ENCODE measurements around the gene TST. TPM values are rescaled to one million over a fixed set of nuclear protein-coding genes. Genes with fewer than 3 reads are reported as not detected.

The TST gene
- polyA plus RNA-seq (2013, experiment 1 of 2): 29.6 TPM
- polyA plus RNA-seq (2013, experiment 2 of 2): 29.3 TPM

DNA sequence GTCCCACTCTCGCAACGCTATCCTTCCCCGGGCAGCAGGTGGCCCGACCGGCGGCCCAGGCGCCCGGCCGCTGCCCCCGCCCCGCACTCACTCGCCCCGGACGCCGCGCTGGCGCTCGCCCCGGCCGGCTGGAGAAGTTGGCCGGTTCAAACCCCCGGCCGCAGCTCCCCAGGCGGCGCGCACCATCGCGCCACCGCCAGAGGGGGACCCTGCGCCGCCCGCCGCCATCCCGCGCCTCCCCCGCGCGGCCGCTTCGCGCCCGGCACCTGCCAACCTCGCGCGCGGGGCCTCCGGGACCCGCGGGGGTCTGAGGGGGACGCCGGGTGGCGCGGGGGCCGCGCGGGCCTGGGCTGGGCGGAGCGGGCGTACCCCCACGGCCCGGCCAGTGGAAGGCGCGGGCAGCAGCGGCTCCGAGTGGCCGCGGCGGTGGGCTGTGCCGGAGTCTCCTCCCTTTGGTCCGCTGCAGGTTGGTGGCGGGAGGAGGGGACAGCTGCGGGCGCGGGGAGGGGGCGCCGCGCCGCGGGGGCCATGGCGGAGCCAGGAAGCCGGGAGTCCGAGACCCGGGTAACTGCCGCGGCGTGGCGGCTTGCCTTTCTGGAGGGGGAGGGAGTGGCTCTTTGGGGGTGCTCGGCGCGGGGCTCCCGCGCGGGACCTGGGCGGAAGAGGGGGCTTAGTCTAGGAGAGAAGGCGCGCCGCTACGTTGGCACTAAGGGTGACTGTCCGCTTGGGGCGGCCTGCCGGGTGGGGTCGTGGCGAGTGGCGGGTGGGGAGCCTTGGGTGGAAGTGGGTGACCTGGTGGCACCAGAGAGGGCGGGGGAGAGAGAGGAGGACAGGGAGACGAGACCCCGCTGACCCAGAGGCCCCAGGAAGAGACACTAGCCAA lies at the start of gene TST, which contains the start of gene MPST:
Gene TST, minus strand, starts transcription at position 139 of the 883 bp plus-strand sequence. CDS start 715 bp downstream, outside the sequence.
Gene MPST, plus strand, starts transcription at position 434 of the 883 bp plus-strand sequence. Its CDS starts 95 bp downstream, at position 529.
- peak; percentile 75 for DNase-seq (ENCODE audit: low spot score)
- WGBS, 2 donors (ENCODE audit: extremely low coverage in 2 of 2, insufficient read length in 2 of 2, insufficient replicate concordance in 1 of 2): no CpG with 5 or more reads among the region's 107 CpGs
- Histone ChIP-seq H2BK120ac (ENCODE audit: low read depth, low read length) (peak within 1 kb of the TSS; percentile 61), H4K91ac (ENCODE audit: low read depth, low read length, poor library complexity) (peak within 1 kb of the TSS; percentile 69), H3K4me3 (ENCODE audit: low read length in 2 of 2) (peak within 1 kb of the TSS; percentile 97 to 98), H3K36me3 (replicated peaks in 1 of 2; ENCODE audit: control insufficient read depth in 2 of 2, insufficient read depth in 2 of 2, low read length in 2 of 2) (peaks cover 15 to 51% of the 10 kb centered on the region in 2 donors), H3K27me3 (ENCODE audit: control insufficient read depth in 3 of 3, insufficient read depth in 3 of 3, low read depth in 1 of 3, low read length in 3 of 3) (no peaks in the 10 kb centered on the region), H3K4me2 (ENCODE audit: insufficient read depth, low read length, poor library complexity, severe bottlenecking) (peak within 1 kb of the TSS; percentile 79), H4K8ac (ENCODE audit: low read depth, low read length) (peak within 1 kb of the TSS; percentile 54), H3K18ac (ENCODE audit: low read length) (peak within 1 kb of the TSS; percentile 99), H3K79me1 (ENCODE audit: low read depth, low read length) (peaks cover 20% of the 10 kb centered on the region), H3K23ac (ENCODE audit: low read depth, low read length, poor library complexity) (peak within 1 kb of the TSS; percentile 77), H3K9ac (ENCODE audit: low read depth, low read length, poor library complexity) (peak within 1 kb of the TSS; percentile 95), H3K9me3 (replicated peaks in 1 of 2; ENCODE audit: control insufficient read depth in 2 of 2, insufficient read depth in 1 of 2, low read depth in 1 of 2, low read length in 2 of 2) (no peaks in the 10 kb centered on the region), H2AK5ac (ENCODE audit: low read depth, low read length) (peak within 1 kb of the TSS; percentile 94), H3K14ac (ENCODE audit: low read length) (peak within 1 kb of the TSS; percentile 40), H2BK15ac (ENCODE audit: low read length) (peak within 1 kb of the TSS; percentile 93), H3K4me1 (ENCODE audit: control insufficient read depth in 2 of 2, insufficient read depth in 1 of 2, low read depth in 1 of 2, low read length in 2 of 2) (peaks cover 0 to 16% of the 10 kb centered on the region in 2 donors), H2AFZ (ENCODE audit: low read length) (peak within 1 kb of the TSS; percentile 99), H3K4ac (ENCODE audit: low read length) (peak within 1 kb of the TSS; percentile 13), H2BK12ac (ENCODE audit: low read length) (no peak within 1 kb of the TSS), H3K27ac (replicated peaks; ENCODE audit: low read length) (peak within 1 kb of the TSS; percentile 68), H2BK5ac (ENCODE audit: low read length) (peak within 1 kb of the TSS; percentile 93)

DNA sequence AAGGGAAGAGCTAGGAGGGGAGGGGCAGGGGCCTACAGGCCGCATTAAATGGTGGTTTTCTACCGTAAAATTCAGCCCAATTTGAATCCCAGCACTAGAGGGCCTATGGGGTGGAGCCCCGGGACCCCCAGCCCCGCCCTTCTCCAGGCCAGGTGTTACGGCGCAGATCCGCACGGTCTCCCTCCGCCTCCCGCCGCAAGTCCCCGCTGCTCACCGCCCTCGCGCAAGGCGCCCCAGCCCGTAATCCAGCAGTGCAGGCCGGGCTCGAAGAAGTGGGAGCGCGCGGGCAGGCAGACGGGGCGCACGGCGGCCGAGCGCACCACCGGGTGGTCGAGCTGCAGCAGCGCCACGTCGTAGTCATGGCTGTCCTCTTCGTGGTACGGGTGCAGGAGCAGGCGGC lies 49.6 kb upstream of the TST start:
- no peaks in the 10 kb centered on the region for H3K36me3 ChIP-seq (replicated peaks in 1 of 2; ENCODE audit: control insufficient read depth in 2 of 2, insufficient read depth in 2 of 2, low read length in 2 of 2)
- H3K4ac ChIP-seq (ENCODE audit: low read length): peak overlapping the region; percentile 37
- H3K23ac ChIP-seq (ENCODE audit: low read depth, low read length, poor library complexity): peak overlapping the region; percentile 86
- H3K27me3 ChIP-seq (ENCODE audit: control insufficient read depth in 3 of 3, insufficient read depth in 3 of 3, low read depth in 1 of 3, low read length in 3 of 3): peaks cover 4 to 44% (median 31%) of the 10 kb centered on the region in 3 experiments
- H3K4me2 ChIP-seq (ENCODE audit: insufficient read depth, low read length, poor library complexity, severe bottlenecking): peak overlapping the region; percentile 48
- no peak overlapping the region for H2AFZ ChIP-seq (ENCODE audit: low read length)
- H3K4me1 ChIP-seq (ENCODE audit: control insufficient read depth in 2 of 2, insufficient read depth in 1 of 2, low read depth in 1 of 2, low read length in 2 of 2): peaks cover 0 to 4% of the 10 kb centered on the region in 2 donors
- no peak overlapping the region for H2BK12ac ChIP-seq (ENCODE audit: low read length)
- no CpG with 5 or more reads among the region's 36 CpGs for WGBS, 2 donors (ENCODE audit: extremely low coverage in 2 of 2, insufficient read length in 2 of 2, insufficient replicate concordance in 1 of 2)
- no peak overlapping the region for H2BK5ac ChIP-seq (ENCODE audit: low read length)
- peak overlapping the region; percentile 89 for H3K9ac ChIP-seq (ENCODE audit: low read depth, low read length, poor library complexity)
- H3K9me3 ChIP-seq (replicated peaks in 1 of 2; ENCODE audit: control insufficient read depth in 2 of 2, insufficient read depth in 1 of 2, low read depth in 1 of 2, low read length in 2 of 2): no peaks in the 10 kb centered on the region
- H3K79me1 ChIP-seq (ENCODE audit: low read depth, low read length): no peaks in the 10 kb centered on the region
- no peak overlapping the region for H4K91ac ChIP-seq (ENCODE audit: low read depth, low read length, poor library complexity)
- no peak overlapping the region for H2BK15ac ChIP-seq (ENCODE audit: low read length)
- peak overlapping the region; percentile 92 for H3K18ac ChIP-seq (ENCODE audit: low read length)
- H3K27ac ChIP-seq (replicated peaks; ENCODE audit: low read length): no peak overlapping the region
- no peak overlapping the region for H2BK120ac ChIP-seq (ENCODE audit: low read depth, low read length)
- H2AK5ac ChIP-seq (ENCODE audit: low read depth, low read length): peak overlapping the region; percentile 51
- H4K8ac ChIP-seq (ENCODE audit: low read depth, low read length): no peak overlapping the region
- H3K4me3 ChIP-seq (ENCODE audit: low read length in 2 of 2): peak overlapping the region in 1 of 2 donors; percentile 23
- peak overlapping the region; percentile 42 for H3K14ac ChIP-seq (ENCODE audit: low read length)
- DNase-seq (ENCODE audit: low spot score): no peak

DNA sequence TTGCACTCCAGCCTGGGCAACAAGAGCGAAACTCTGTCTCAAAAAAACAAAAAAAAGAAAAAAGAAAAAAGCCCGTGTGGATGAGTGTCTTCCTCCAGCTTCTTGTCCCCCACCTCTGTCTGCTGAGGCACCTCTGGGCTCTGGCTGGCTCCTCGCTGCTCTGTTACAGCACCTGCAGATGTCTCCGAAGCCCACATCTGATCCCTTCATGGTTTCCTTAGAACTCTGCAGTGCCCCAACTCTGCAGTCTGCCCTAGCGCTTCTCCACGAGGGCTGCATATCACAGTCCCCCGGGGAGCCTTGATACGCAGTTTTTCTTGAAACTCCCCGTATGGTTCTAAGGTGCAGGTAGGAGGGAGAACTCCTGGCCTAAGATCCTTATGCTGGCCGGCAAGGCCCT lies 48.2 kb upstream of the TST start:
- no peak overlapping the region for H2BK12ac ChIP-seq (ENCODE audit: low read length)
- no peak overlapping the region for H2BK5ac ChIP-seq (ENCODE audit: low read length)
- H2AFZ ChIP-seq (ENCODE audit: low read length): no peak overlapping the region
- H3K23ac ChIP-seq (ENCODE audit: low read depth, low read length, poor library complexity): no peak overlapping the region
- no peaks in the 10 kb centered on the region for H3K36me3 ChIP-seq (replicated peaks in 1 of 2; ENCODE audit: control insufficient read depth in 2 of 2, insufficient read depth in 2 of 2, low read length in 2 of 2)
- no peak overlapping the region for H4K8ac ChIP-seq (ENCODE audit: low read depth, low read length)
- H2BK120ac ChIP-seq (ENCODE audit: low read depth, low read length): no peak overlapping the region
- H3K9me3 ChIP-seq (replicated peaks in 1 of 2; ENCODE audit: control insufficient read depth in 2 of 2, insufficient read depth in 1 of 2, low read depth in 1 of 2, low read length in 2 of 2): no peaks in the 10 kb centered on the region
- H4K91ac ChIP-seq (ENCODE audit: low read depth, low read length, poor library complexity): no peak overlapping the region
- peaks cover 0 to 4% of the 10 kb centered on the region in 2 donors for H3K4me1 ChIP-seq (ENCODE audit: control insufficient read depth in 2 of 2, insufficient read depth in 1 of 2, low read depth in 1 of 2, low read length in 2 of 2)
- H3K27ac ChIP-seq (replicated peaks; ENCODE audit: low read length): no peak overlapping the region
- peak overlapping the region; percentile 25 for H3K9ac ChIP-seq (ENCODE audit: low read depth, low read length, poor library complexity)
- H3K79me1 ChIP-seq (ENCODE audit: low read depth, low read length): no peaks in the 10 kb centered on the region
- DNase-seq (ENCODE audit: low spot score): no peak
- peak overlapping the region; percentile 62 for H3K18ac ChIP-seq (ENCODE audit: low read length)
- H3K14ac ChIP-seq (ENCODE audit: low read length): no peak overlapping the region
- H3K4me2 ChIP-seq (ENCODE audit: insufficient read depth, low read length, poor library complexity, severe bottlenecking): no peak overlapping the region
- H2BK15ac ChIP-seq (ENCODE audit: low read length): no peak overlapping the region
- H3K4ac ChIP-seq (ENCODE audit: low read length): no peak overlapping the region
- peaks cover 4 to 44% (median 31%) of the 10 kb centered on the region in 3 experiments for H3K27me3 ChIP-seq (ENCODE audit: control insufficient read depth in 3 of 3, insufficient read depth in 3 of 3, low read depth in 1 of 3, low read length in 3 of 3)
- no CpG with 5 or more reads among the region's 10 CpGs for WGBS, 2 donors (ENCODE audit: extremely low coverage in 2 of 2, insufficient read length in 2 of 2, insufficient replicate concordance in 1 of 2)
- H2AK5ac ChIP-seq (ENCODE audit: low read depth, low read length): no peak overlapping the region
- H3K4me3 ChIP-seq (ENCODE audit: low read length in 2 of 2): no peak overlapping the region

DNA sequence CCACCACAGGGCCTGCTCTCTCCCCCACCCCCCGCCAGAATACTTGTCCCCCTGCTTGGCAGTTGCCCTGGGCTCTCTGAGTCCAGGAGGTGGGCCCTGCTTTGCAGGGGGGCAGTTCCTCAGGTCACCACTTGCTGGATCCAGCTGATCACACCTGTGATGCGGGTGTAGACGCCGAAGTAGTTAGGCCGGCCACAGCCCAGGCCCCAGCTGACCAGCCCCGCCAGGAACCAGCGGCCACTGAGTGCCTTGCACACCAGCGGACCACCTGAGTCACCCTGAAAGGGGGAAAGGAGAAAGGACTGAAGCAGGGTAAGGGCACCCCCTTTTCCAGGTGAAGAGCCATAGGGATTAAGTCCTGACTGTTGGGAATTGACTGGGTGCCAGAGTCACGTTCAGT lies 46.7 kb upstream of the TST start:
- Histone ChIP-seq H3K23ac (ENCODE audit: low read depth, low read length, poor library complexity) (peak overlapping the region; percentile 31), H3K4ac (ENCODE audit: low read length) (no peak overlapping the region), H2AFZ (ENCODE audit: low read length) (no peak overlapping the region), H2BK15ac (ENCODE audit: low read length) (no peak overlapping the region), H3K9me3 (replicated peaks in 1 of 2; ENCODE audit: control insufficient read depth in 2 of 2, insufficient read depth in 1 of 2, low read depth in 1 of 2, low read length in 2 of 2) (no peaks in the 10 kb centered on the region), H2BK5ac (ENCODE audit: low read length) (no peak overlapping the region), H4K91ac (ENCODE audit: low read depth, low read length, poor library complexity) (no peak overlapping the region), H3K4me1 (ENCODE audit: control insufficient read depth in 2 of 2, insufficient read depth in 1 of 2, low read depth in 1 of 2, low read length in 2 of 2) (peaks cover 0 to 4% of the 10 kb centered on the region in 2 donors), H3K18ac (ENCODE audit: low read length) (no peak overlapping the region), H2AK5ac (ENCODE audit: low read depth, low read length) (no peak overlapping the region), H3K4me2 (ENCODE audit: insufficient read depth, low read length, poor library complexity, severe bottlenecking) (no peak overlapping the region), H2BK120ac (ENCODE audit: low read depth, low read length) (no peak overlapping the region), H2BK12ac (ENCODE audit: low read length) (no peak overlapping the region), H3K14ac (ENCODE audit: low read length) (peak overlapping the region; percentile 38), H3K36me3 (replicated peaks in 1 of 2; ENCODE audit: control insufficient read depth in 2 of 2, insufficient read depth in 2 of 2, low read length in 2 of 2) (peaks cover 3 to 10% of the 10 kb centered on the region in 2 donors), H3K4me3 (ENCODE audit: low read length in 2 of 2) (no peak overlapping the region), H3K79me1 (ENCODE audit: low read depth, low read length) (peaks cover 5% of the 10 kb centered on the region), H3K9ac (ENCODE audit: low read depth, low read length, poor library complexity) (no peak overlapping the region), H4K8ac (ENCODE audit: low read depth, low read length) (no peak overlapping the region), H3K27ac (replicated peaks; ENCODE audit: low read length) (no peak overlapping the region), H3K27me3 (ENCODE audit: control insufficient read depth in 3 of 3, insufficient read depth in 3 of 3, low read depth in 1 of 3, low read length in 3 of 3) (peaks cover 4 to 35% (median 30%) of the 10 kb centered on the region in 3 experiments)
- no CpG with 5 or more reads among the region's 9 CpGs for WGBS, 2 donors (ENCODE audit: extremely low coverage in 2 of 2, insufficient read length in 2 of 2, insufficient replicate concordance in 1 of 2)
- no peak for DNase-seq (ENCODE audit: low spot score)

Measured in neuronal stem cell (in vitro differentiated cells).